H9 (cell line): Measurements from ENCODE around the gene ACP1. TPM values are rescaled to one million over a fixed set of nuclear protein-coding genes. Genes with fewer than 3 reads are reported as not detected.

Experiments
- DNase-seq: peaks from one replicate; pipeline ENCODE4 v3.0.0-alpha.2; 2017
- H2AFZ ChIP-seq: one replicate; pipeline ENCODE4 v1.6.1; 2013; ENCODE audit warnings: mild to moderate bottlenecking, low read length, control low read depth, moderate library complexity
- H2AK5ac ChIP-seq: 2 replicates; pipeline ENCODE4 v1.6.1; 2013; ENCODE audit warnings: low read length, control low read depth, mixed read lengths; ENCODE audit not compliant: insufficient read length
- H2BK120ac ChIP-seq: one replicate; pipeline ENCODE4 v1.6.1; 2013; ENCODE audit warnings: low read depth, mild to moderate bottlenecking, low read length, control low read depth, inconsistent platforms; ENCODE audit not compliant: poor library complexity, severe bottlenecking
- H2BK12ac ChIP-seq: 2 replicates; pipeline ENCODE4 v1.6.1; 2013; ENCODE audit warnings: low read length, control low read depth, mixed read lengths, low read depth; ENCODE audit not compliant: insufficient read length
- H2BK15ac ChIP-seq: 2 replicates; pipeline ENCODE4 v1.6.1; 2013; ENCODE audit warnings: low read depth, low read length, control low read depth
- H2BK20ac ChIP-seq: one replicate; pipeline ENCODE4 v1.6.1; 2013; ENCODE audit warnings: low read depth, mild to moderate bottlenecking, low read length, control low read depth, inconsistent platforms; ENCODE audit not compliant: poor library complexity, severe bottlenecking
- H2BK5ac ChIP-seq: 2 replicates; pipeline ENCODE4 v1.6.1; 2013; ENCODE audit warnings: low read length, control low read depth, mixed read lengths; ENCODE audit not compliant: insufficient read length
- H3K14ac ChIP-seq: 2 replicates; pipeline ENCODE4 v1.6.1; 2013; ENCODE audit warnings: low read length, control low read depth; ENCODE audit not compliant: insufficient read depth
- H3K18ac ChIP-seq: 2 replicates; pipeline ENCODE4 v1.6.1; 2013; ENCODE audit warnings: low read depth, mild to moderate bottlenecking, mixed read lengths, low read length, control low read depth; ENCODE audit not compliant: insufficient read length
- H3K23ac ChIP-seq: 2 replicates; pipeline ENCODE4 v1.6.1; 2013; ENCODE audit warnings: low read length, control low read depth, mixed read lengths, low read depth; ENCODE audit not compliant: insufficient read length
- H3K23me2 ChIP-seq: 2 replicates; pipeline ENCODE4 v1.6.1; 2013; ENCODE audit warnings: low read depth, mild to moderate bottlenecking, mixed read lengths, low read length, control low read depth; ENCODE audit not compliant: insufficient read length, poor library complexity, severe bottlenecking
- H3K27ac ChIP-seq: 2 replicates; pipeline ENCODE4 v1.5.1; 2013; ENCODE audit warnings: low read length, control low read depth, mixed read lengths, low read depth; ENCODE audit not compliant: insufficient read length
- H3K27me3 ChIP-seq: 2 replicates; pipeline ENCODE4 v1.6.1; 2013; ENCODE audit warnings: low read length, control low read depth, inconsistent platforms; ENCODE audit not compliant: insufficient read depth
- H3K4ac ChIP-seq: 2 replicates; pipeline ENCODE4 v1.6.1; 2013; ENCODE audit warnings: low read depth, mild to moderate bottlenecking, control low read depth, inconsistent platforms, low read length, moderate library complexity
- H3K4me1 ChIP-seq: 2 replicates; pipeline ENCODE4 v1.6.1; 2013; ENCODE audit warnings: low read length, control low read depth, inconsistent platforms; ENCODE audit not compliant: insufficient read depth
- H3K4me2 ChIP-seq: 2 replicates; pipeline ENCODE4 v1.6.1; 2013; ENCODE audit warnings: low read length, control low read depth, mixed read lengths; ENCODE audit not compliant: insufficient read length, insufficient read depth
- H3K56ac ChIP-seq: 2 replicates; pipeline ENCODE4 v1.6.1; 2013; ENCODE audit warnings: low read depth, mild to moderate bottlenecking, mixed read lengths, low read length, control low read depth; ENCODE audit not compliant: insufficient read length
- H3K79me1 ChIP-seq: 2 replicates; pipeline ENCODE4 v1.6.1; 2013; ENCODE audit warnings: low read depth, mild to moderate bottlenecking, moderate library complexity, low read length, control low read depth, inconsistent platforms; ENCODE audit not compliant: insufficient read depth, poor library complexity, severe bottlenecking
- H3K79me2 ChIP-seq: 2 replicates; pipeline ENCODE4 v1.6.1; 2013; ENCODE audit warnings: low read length, control low read depth, inconsistent platforms; ENCODE audit not compliant: insufficient read depth
- H3K9ac ChIP-seq: 2 replicates; pipeline ENCODE4 v1.6.1; 2013; ENCODE audit warnings: low read length, control low read depth, mixed read lengths; ENCODE audit not compliant: insufficient read length; ENCODE audit errors: extremely low read depth
- H3K9me3 ChIP-seq: one replicate; pipeline ENCODE4 v1.6.1; 2013; ENCODE audit warnings: low read depth, low read length, inconsistent platforms; ENCODE audit not compliant: control insufficient read depth
- H3T11ph ChIP-seq: one replicate; pipeline ENCODE4 v1.6.1; 2013; ENCODE audit warnings: mild to moderate bottlenecking, low read length, control low read depth, inconsistent platforms
- H4K20me1 ChIP-seq: one replicate; pipeline ENCODE4 v1.6.1; 2013; ENCODE audit not compliant: control insufficient read depth, insufficient read length, insufficient read depth
- H4K5ac ChIP-seq: 2 replicates; pipeline ENCODE4 v1.6.1; 2013; ENCODE audit warnings: low read depth, mild to moderate bottlenecking, mixed read lengths, low read length, control low read depth; ENCODE audit not compliant: insufficient read length
- H4K8ac ChIP-seq: replicated peaks from 2 replicates; pipeline ENCODE4 v1.6.1; 2013; ENCODE audit warnings: low read length, control low read depth, mixed read lengths, low read depth; ENCODE audit not compliant: insufficient read length
- H4K91ac ChIP-seq: 2 replicates; pipeline ENCODE4 v1.6.1; 2013; ENCODE audit warnings: low read depth, mild to moderate bottlenecking, moderate library complexity, mixed read lengths, low read length, control low read depth; ENCODE audit not compliant: insufficient read length
- H3K27ac Mint-ChIP-seq, 3 experiments: 2 replicates in 2 of 3; 3 replicates in 1 of 3; pipeline ENCODE4 v1.8.0; 2020 to 2021; ENCODE audit warnings: mixed read lengths in 3 of 3, mild to moderate bottlenecking in 1 of 3, moderate library complexity in 1 of 3
- H3K27me3 Mint-ChIP-seq: 2 replicates; pipeline ENCODE4 v1.8.0; 2021; ENCODE audit warnings: low read depth, mild to moderate bottlenecking, moderate library complexity, mixed read lengths
- H3K36me3 Mint-ChIP-seq, 3 experiments: 2 replicates in 2 of 3; 3 replicates in 1 of 3; pipeline ENCODE4 v1.8.0; 2020 to 2021; ENCODE audit warnings: low read depth in 3 of 3, mixed read lengths in 3 of 3; ENCODE audit not compliant: insufficient read depth in 1 of 3
- H3K4me1 Mint-ChIP-seq, 2 experiments: 2 replicates each; pipeline ENCODE4 v1.8.0; 2020; ENCODE audit warnings: mixed read lengths in 2 of 2
- H3K4me3 Mint-ChIP-seq, 2 experiments: 2 replicates in 1 of 2; 3 replicates in 1 of 2; pipeline ENCODE4 v1.8.0; 2020 to 2021; ENCODE audit warnings: mild to moderate bottlenecking in 2 of 2, mixed read lengths in 2 of 2, moderate library complexity in 1 of 2
- H3K9me3 Mint-ChIP-seq, 2 experiments: 2 replicates in 1 of 2; 3 replicates in 1 of 2; pipeline ENCODE4 v1.8.0; 2020; ENCODE audit warnings: mild to moderate bottlenecking in 2 of 2, mixed read lengths in 2 of 2, moderate library complexity in 1 of 2
- CTCF ChIP-seq: fragments of 200-600 bp; sonication (generic); conservative IDR thresholded peaks from 3 replicates; pipeline ENCODE4 v1.8.0; 2021; ENCODE audit warnings: antibody characterized with exemption, mild to moderate bottlenecking
- WGBS: extraction: QIAGEN DNeasy Blood & Tissue Kit; methylation state at CpG from one replicate; pipeline ENCODE4 v1.1.7; 2013; ENCODE audit warnings: missing lambda C conversion rate, low lambda C conversion rate, mixed read lengths; ENCODE audit not compliant: insufficient read length; ENCODE audit errors: extremely low coverage; 5-methylcytosine and 5-hydroxymethylcytosine counted together
- total RNA-seq: library from RNA; stranded (reverse); gene quantifications from 2 replicates; pipeline ENCODE4 v1.2.1, GENCODE V29; 2021

ACP1 gene
- total RNA-seq, 1 experiment from 2014 or later = 143 TPM

- no peak overlapping the region for H4K91ac ChIP-seq
- H3K27me3 Mint-ChIP-seq = no peaks in the 10 kb centered on the region
- no peak overlapping the region for H2BK12ac ChIP-seq
- no peak overlapping the region for H4K8ac ChIP-seq
- H3T11ph ChIP-seq = no peak overlapping the region
- no peak overlapping the region for H3K18ac ChIP-seq
- peaks cover 17 to 29% (median 24%) of the 10 kb centered on the region in 3 experiments for H3K36me3 Mint-ChIP-seq
- no peak overlapping the region for H2BK5ac ChIP-seq
- no peak overlapping the region for H3K23ac ChIP-seq
- H3K9me3 ChIP-seq = no peaks in the 10 kb centered on the region
- H3K4ac ChIP-seq = no peak overlapping the region
- H3K4me2 ChIP-seq = no peak overlapping the region
- no peaks in the 10 kb centered on the region for H3K9me3 Mint-ChIP-seq
- no peak overlapping the region for H3K4me3 Mint-ChIP-seq
- no peak overlapping the region for H3K27ac ChIP-seq
- no peaks in the 10 kb centered on the region for H3K79me1 ChIP-seq
- no peaks in the 10 kb centered on the region for H3K4me1 Mint-ChIP-seq
- H2BK15ac ChIP-seq = no peak overlapping the region
- no peaks in the 10 kb centered on the region for H3K4me1 ChIP-seq
- no peaks in the 10 kb centered on the region for H3K27me3 ChIP-seq
- no peak for TF ChIP-seq CTCF
- no peak overlapping the region for H2BK120ac ChIP-seq
- no peak overlapping the region for H3K14ac ChIP-seq
- no peak overlapping the region for H2AFZ ChIP-seq
- no peak overlapping the region; a peak in 1 of 7 replicates for H3K27ac Mint-ChIP-seq
- no peaks in the 10 kb centered on the region for H3K23me2 ChIP-seq
- H2AK5ac ChIP-seq = no peak overlapping the region
- H4K20me1 ChIP-seq = no peaks in the 10 kb centered on the region
- H3K56ac ChIP-seq = no peak overlapping the region
- no peak overlapping the region for H2BK20ac ChIP-seq
- H4K5ac ChIP-seq = no peak overlapping the region
- no peak for DNase-seq
- H3K79me2 ChIP-seq = no peaks in the 10 kb centered on the region; the same call in 1 of the 2 replicates
- H3K9ac ChIP-seq = no peak overlapping the region
- no CpG with 5 or more reads among the region's 6 CpGs for WGBS
Observed at GRCh38 chr2:223971-224760, 40.6 kb upstream of the ACP1 start.
